ENCODE results near the gene SSBP3.

Gene SSBP3

GRCh38 chr1:54297596-54298283 lies 108.5 kb downstream of the SSBP3 start:
- no peak overlapping the region for H3K4me3 ChIP-seq (ENCODE audit: low read depth, low read length)
- DNase-seq (ENCODE audit: low read depth) = no peak
- TF ChIP-seq, protein P1, sequence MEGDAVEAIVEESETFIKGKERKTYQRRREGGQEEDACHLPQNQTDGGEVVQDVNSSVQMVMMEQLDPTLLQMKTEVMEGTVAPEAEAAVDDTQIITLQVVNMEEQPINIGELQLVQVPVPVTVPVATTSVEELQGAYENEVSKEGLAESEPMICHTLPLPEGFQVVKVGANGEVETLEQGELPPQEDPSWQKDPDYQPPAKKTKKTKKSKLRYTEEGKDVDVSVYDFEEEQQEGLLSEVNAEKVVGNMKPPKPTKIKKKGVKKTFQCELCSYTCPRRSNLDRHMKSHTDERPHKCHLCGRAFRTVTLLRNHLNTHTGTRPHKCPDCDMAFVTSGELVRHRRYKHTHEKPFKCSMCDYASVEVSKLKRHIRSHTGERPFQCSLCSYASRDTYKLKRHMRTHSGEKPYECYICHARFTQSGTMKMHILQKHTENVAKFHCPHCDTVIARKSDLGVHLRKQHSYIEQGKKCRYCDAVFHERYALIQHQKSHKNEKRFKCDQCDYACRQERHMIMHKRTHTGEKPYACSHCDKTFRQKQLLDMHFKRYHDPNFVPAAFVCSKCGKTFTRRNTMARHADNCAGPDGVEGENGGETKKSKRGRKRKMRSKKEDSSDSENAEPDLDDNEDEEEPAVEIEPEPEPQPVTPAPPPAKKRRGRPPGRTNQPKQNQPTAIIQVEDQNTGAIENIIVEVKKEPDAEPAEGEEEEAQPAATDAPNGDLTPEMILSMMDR (IDR thresholded peaks at IDR 0.05; ENCODE audit: insufficient read depth, low read depth, low read length, missing control alignments) = no peak

DNA sequence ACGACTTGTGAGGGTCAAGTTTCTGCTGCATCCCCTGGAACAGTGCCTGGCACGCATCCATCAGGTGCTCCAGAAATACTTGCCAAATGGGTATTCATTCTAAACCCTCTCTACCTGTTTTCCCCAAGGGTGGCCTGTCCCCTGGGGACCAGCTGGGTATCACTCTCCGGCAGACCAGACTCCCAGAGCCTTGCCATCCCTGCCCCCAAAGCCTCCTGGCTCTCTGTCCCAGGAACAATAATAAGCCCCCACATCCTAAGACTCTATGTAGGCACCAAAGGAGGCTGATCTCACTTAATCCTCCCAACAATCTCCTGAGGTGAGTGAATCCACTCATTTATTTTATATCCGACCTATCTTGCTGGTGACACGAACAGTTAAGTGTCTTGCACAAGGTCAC lies 109.5 kb downstream of the SSBP3 start:
- no peak overlapping the region for H3K4me3 ChIP-seq (ENCODE audit: low read depth, low read length)
- TF ChIP-seq, protein P1 (IDR thresholded peaks at IDR 0.05; ENCODE audit: insufficient read depth, low read depth, low read length, missing control alignments) = no peak
- no peak for DNase-seq (ENCODE audit: low read depth)

GRCh38 chr1:54294887-54295286 lies 111.3 kb downstream of the SSBP3 start:
- TF ChIP-seq, protein P1 (IDR thresholded peaks at IDR 0.05; ENCODE audit: insufficient read depth, low read depth, low read length, missing control alignments) = no peak
- no peak for DNase-seq (ENCODE audit: low read depth)
- H3K4me3 ChIP-seq (ENCODE audit: low read depth, low read length) = no peak overlapping the region

DNA sequence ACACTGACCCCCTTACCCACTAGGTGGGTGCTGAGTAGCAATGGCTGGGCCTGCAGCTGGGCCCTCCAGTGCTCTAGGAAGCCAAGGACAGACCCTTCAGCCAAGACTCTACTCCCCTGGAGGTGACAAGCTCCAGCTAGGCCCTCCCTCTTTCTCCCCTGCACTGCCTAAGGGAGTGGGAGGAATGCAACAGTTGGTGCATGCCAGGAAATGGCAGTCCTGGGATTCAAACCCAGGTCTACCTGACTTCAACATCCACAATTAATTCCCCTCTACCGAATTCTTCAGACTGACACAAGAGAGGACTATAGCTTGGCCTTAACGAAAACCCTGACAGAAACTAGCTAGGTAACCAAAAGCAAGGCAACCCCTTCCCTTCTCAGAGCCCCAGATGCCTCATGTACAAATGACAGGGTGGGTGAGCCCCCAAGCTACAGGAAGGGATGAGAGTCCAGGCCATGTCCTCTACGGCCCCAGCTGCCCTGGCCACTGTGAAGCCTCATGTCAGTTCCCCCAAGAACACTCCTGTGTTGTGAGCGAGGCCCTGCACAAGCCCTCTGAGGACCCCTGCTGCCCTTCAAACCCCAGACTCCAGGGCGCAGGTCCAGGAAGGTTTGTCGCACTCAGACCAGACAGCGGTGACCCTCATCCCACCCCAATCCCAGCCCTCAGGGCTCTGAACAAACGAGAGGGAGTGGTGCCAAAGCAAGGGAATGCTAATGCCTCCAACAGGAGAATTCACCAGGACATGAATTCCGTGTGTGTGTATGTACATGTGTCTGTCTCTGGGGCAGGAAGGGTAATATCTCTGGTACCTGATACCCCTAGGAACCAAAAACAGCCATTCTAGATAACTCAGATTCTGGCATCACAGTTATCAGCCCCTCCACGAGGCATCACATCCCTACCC lies 113.9 kb downstream of the SSBP3 start:
- TF ChIP-seq, protein P1 (IDR thresholded peaks at IDR 0.05; ENCODE audit: insufficient read depth, low read depth, low read length, missing control alignments) = no peak
- DNase-seq (ENCODE audit: low read depth) = no peak
- H3K4me3 ChIP-seq (ENCODE audit: low read depth, low read length) = no peak overlapping the region

DNA sequence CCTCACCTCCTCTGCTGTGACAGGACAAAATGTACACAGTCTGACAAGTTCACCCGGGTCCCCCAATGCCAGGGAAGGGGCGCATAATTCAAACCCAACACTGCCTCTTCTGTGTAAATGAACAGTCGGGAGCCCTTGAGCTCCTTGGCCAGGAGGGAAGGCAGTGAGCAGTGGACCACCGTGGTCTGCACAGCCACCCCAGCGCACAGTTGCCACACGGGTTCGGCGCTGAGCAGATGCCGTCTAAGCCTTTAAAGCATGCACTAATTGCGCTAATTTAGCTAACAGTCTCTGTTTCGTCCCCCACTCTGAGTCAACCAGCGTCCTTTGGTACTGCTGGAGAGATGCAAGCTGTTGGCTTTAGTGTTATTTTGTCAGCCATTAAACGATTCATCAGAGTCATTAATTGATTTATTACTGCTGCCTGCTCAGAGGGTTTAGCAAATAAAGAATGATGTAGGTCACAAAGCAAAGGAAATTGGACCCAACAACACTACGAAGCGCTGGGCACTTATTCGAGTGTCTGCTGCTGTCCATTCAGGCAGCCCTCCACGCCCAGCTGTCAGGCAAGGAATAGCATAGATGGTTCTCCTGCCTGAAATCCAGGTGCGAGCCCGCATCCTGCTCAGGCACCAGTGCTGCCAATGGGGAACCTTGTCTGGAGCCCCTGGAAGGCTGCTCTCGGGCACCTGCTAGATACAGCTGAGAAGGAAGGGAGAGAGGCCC lies 114.8 kb downstream of the SSBP3 start:
- no peak overlapping the region for H3K4me3 ChIP-seq (ENCODE audit: low read depth, low read length)
- DNase-seq (ENCODE audit: low read depth) = no peak
- TF ChIP-seq, protein P1 (IDR thresholded peaks at IDR 0.05; ENCODE audit: insufficient read depth, low read depth, low read length, missing control alignments) = no peak

DNA sequence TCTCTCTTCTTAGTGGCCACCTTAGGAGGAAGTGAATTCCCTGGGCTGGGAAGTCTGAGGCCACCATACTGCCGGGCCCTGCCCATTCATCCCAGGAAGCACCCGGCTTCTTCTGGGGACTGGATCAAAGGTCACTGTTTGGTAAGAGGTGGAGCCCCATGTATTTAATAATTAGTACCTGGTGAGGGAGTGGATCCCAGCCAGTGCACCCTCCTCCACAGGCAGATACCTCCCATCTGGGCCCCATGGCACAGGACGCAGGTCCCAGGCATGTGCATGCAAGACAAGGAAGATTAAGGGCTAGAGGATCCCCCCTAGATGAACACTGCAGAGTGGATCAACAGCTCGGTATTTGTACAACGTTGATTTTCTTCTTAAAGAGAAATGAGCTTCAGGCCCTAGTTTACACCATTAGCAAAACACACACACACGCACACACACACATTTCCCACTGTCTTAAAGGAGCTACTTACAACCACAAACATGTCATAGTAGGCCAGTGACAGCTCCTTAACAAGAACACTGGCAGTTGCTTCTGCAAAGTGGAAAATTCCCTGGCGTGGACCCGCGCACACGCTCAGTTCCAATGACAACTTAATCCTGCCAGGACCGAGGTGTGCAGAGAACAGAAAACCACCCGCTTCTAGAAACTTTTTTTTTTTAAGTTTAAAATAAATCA lies 115.5 kb downstream of the SSBP3 start:
- no peak for DNase-seq (ENCODE audit: low read depth)
- H3K4me3 ChIP-seq (ENCODE audit: low read depth, low read length) = no peak overlapping the region
- TF ChIP-seq, protein P1 (IDR thresholded peaks at IDR 0.05; ENCODE audit: insufficient read depth, low read depth, low read length, missing control alignments) = no peak
